Hematopoietic multipotent progenitor cell (in vitro differentiated cells): ENCODE data around the gene PCDHGB1. TPM values are rescaled to one million over a fixed set of nuclear protein-coding genes. Genes with fewer than 3 reads are reported as not detected.
"Not testable (repeated sequence)": the region's sequence is repeated elsewhere in the genome, so short reads cannot be mapped to it uniquely, and the experiment has no call there.

Source experiments
- DNase-seq, 3 donors: peaks; one replicate each; pipeline ENCODE4 v3.0.0-alpha.2; 2011 to 2015; ENCODE audit warnings: low read depth in 2 of 3, low spot score in 2 of 3
- total RNA-seq: library from RNA; depleted of rRNA; stranded (reverse); fragments of >200 nt; gene quantifications from one replicate; pipeline ENCODE4 v1.2.3, GENCODE V29; 2012

PCDHGB1 gene
- total RNA-seq = 0.27 TPM

- DNase-seq = peak in 1 of 3 donors; percentile 31
These were observed at the start of gene PCDHGB1 for GRCh38 chr5:141349917-141350619. TSS of gene PCDHGB1 (plus strand) at chr5:141350099. CDS start at chr5:141350261, 162 bp downstream.

GRCh38 chr5:141303756-141304155 is 46.1 kb upstream of the PCDHGB1 start, which contains the start of gene SLC25A2:
TSS of gene SLC25A2 (minus strand) at chr5:141304049. CDS start at chr5:141303865, 184 bp downstream.
- DNase-seq = no peak

GRCh38 chr5:141306630-141307029 is 43.3 kb upstream of the PCDHGB1 start:
- no peak for DNase-seq

GRCh38 chr5:141313711-141314110 is 36.2 kb upstream of the PCDHGB1 start:
- no peak for DNase-seq

- not testable (repeated sequence) for DNase-seq
These were observed 32.9 kb upstream of the PCDHGB1 start for GRCh38 chr5:141316963-141317362.

- DNase-seq = no peak
These were observed 30.7 kb upstream of the PCDHGB1 start for GRCh38 chr5:141319202-141319601.

- DNase-seq = no peak
These were observed 30.2 kb upstream of the PCDHGB1 start for GRCh38 chr5:141319699-141320098.

- peak; percentile 85 to 99 (median 95) for DNase-seq
These were observed 29.4 kb upstream of the PCDHGB1 start, which contains the start of gene TAF7 for GRCh38 chr5:141320225-141321169. TSS of gene TAF7 (minus strand) at chr5:141320784. CDS start at chr5:141320044, 740 bp downstream.

- no peak for DNase-seq
These were observed 27.6 kb upstream of the PCDHGB1 start for GRCh38 chr5:141322261-141322660.

- DNase-seq = peak; percentile 28 to 46 (median 41)
These were observed 23.6 kb upstream of the PCDHGB1 start for GRCh38 chr5:141326088-141326854.

- DNase-seq = no peak
These were observed 21.7 kb upstream of the PCDHGB1 start for GRCh38 chr5:141328231-141328630.

GRCh38 chr5:141330299-141331080 is 19.4 kb upstream of the PCDHGB1 start, which contains the start of gene PCDHGA1:
TSS of gene PCDHGA1 (plus strand) at chr5:141330514.
- DNase-seq = peak in 1 of 3 donors; percentile 41

GRCh38 chr5:141332571-141332970 is 17.3 kb upstream of the PCDHGB1 start:
- DNase-seq = not testable (repeated sequence)

GRCh38 chr5:141338538-141339306 is 11.2 kb upstream of the PCDHGB1 start, which contains the start of gene PCDHGA2:
TSS of gene PCDHGA2 (plus strand) at chr5:141338760.
- DNase-seq = peak in 1 of 3 donors; percentile 60

GRCh38 chr5:141340781-141341354 is 9.0 kb upstream of the PCDHGB1 start:
- not testable (repeated sequence) for DNase-seq

GRCh38 chr5:141342773-141343172 is 7.1 kb upstream of the PCDHGB1 start:
- no peak for DNase-seq

GRCh38 chr5:141343242-141343952 is 6.5 kb upstream of the PCDHGB1 start, which contains the start of gene PCDHGA3:
TSS of gene PCDHGA3 (plus strand) at chr5:141343829. CDS start at chr5:141344034, 205 bp downstream.
- DNase-seq = peak in 1 of 3 donors; percentile 52
